HG03108 (cell line): Measurements from ENCODE around the gene USP32.
"Not testable (repeated sequence)": the region's sequence is repeated elsewhere in the genome, so short reads cannot be mapped to it uniquely, and the experiment has no call there.

Experiments
- ATAC-seq: cut with Tn5 transposase; IDR thresholded peaks from one replicate; pipeline ENCODE4 v1.9.1; 2021; ENCODE audit warnings: moderate library complexity; ENCODE audit not compliant: unreplicated experiment

Gene USP32

GRCh38 chr17:60342492-60342891 is 49.4 kb downstream of the USP32 start:
- ATAC-seq, result not testable (repeated sequence)

GRCh38 chr17:60335289-60335688 is 56.6 kb downstream of the USP32 start:
- no peak for ATAC-seq

GRCh38 chr17:60333628-60334031 is 58.3 kb downstream of the USP32 start:
- no peak for ATAC-seq

- not testable (repeated sequence) for ATAC-seq
Measured at GRCh38 chr17:60333072-60333471, 58.9 kb downstream of the USP32 start.

- ATAC-seq, result no peak
Measured at GRCh38 chr17:60332574-60332973, 59.4 kb downstream of the USP32 start.

- ATAC-seq, result no peak
Measured at GRCh38 chr17:60330731-60331130, 61.2 kb downstream of the USP32 start.

- no peak for ATAC-seq
Measured at GRCh38 chr17:60328679-60329078, 63.3 kb downstream of the USP32 start.

- ATAC-seq, result no peak
Measured at GRCh38 chr17:60327901-60328273, 64.0 kb downstream of the USP32 start.

GRCh38 chr17:60327134-60327900 is 64.6 kb downstream of the USP32 start:
- ATAC-seq, result no peak

GRCh38 chr17:60326702-60327101 is 65.2 kb downstream of the USP32 start:
- no peak for ATAC-seq

GRCh38 chr17:60325730-60326524 is 66.0 kb downstream of the USP32 start:
- ATAC-seq, result no peak

- ATAC-seq, result no peak
Measured at GRCh38 chr17:60323754-60324153, 68.2 kb downstream of the USP32 start.

- ATAC-seq, result no peak
Measured at GRCh38 chr17:60322056-60322387, 69.9 kb downstream of the USP32 start.

GRCh38 chr17:60321336-60322055 is 70.4 kb downstream of the USP32 start:
- ATAC-seq, result no peak

- ATAC-seq, result no peak
Measured at GRCh38 chr17:60318830-60319229, 73.1 kb downstream of the USP32 start.

GRCh38 chr17:60318326-60318725 is 73.6 kb downstream of the USP32 start:
- no peak for ATAC-seq

- no peak for ATAC-seq
Measured at GRCh38 chr17:60315650-60316049, 76.3 kb downstream of the USP32 start.

GRCh38 chr17:60314900-60315299 is 77.0 kb downstream of the USP32 start:
- not testable (repeated sequence) for ATAC-seq

- ATAC-seq, result no peak
Measured at GRCh38 chr17:60314423-60314822, 77.5 kb downstream of the USP32 start.

- ATAC-seq, result no peak
Measured at GRCh38 chr17:60311936-60312335, 80.0 kb downstream of the USP32 start.

- ATAC-seq, result no peak
Measured at GRCh38 chr17:60311186-60311585, 80.7 kb downstream of the USP32 start.

GRCh38 chr17:60305141-60305540 is 86.8 kb downstream of the USP32 start:
- peak; percentile 87 for ATAC-seq
